ENCODE results near the gene BAIAP2. TPM values are rescaled to one million over a fixed set of nuclear protein-coding genes. Genes with fewer than 3 reads are reported as not detected.
"Not testable (repeated sequence)": the region's sequence is repeated elsewhere in the genome, so short reads cannot be mapped to it uniquely, and the experiment has no call there.

BAIAP2 gene
- total and polyA plus RNA-seq, 2 donors, result 8.4 to 23.1 TPM

GRCh38 chr17:81147701-81148100 is 112.8 kb downstream of the BAIAP2 start:
- Histone ChIP-seq H3K27me3 (ENCODE audit: control insufficient read depth in 2 of 2, insufficient read depth in 1 of 2, low read length in 1 of 2) (peaks cover 0 to 32% of the 10 kb centered on the region in 2 donors), H3K36me3 (ENCODE audit: control insufficient read depth in 2 of 2, insufficient read depth in 2 of 2, low read length in 1 of 2) (no peaks in the 10 kb centered on the region), H3K4me1 (ENCODE audit: control insufficient read depth in 2 of 2, insufficient read depth in 2 of 2, low read length in 2 of 2) (peaks cover 0 to 2% of the 10 kb centered on the region in 2 donors), H3K4me3 (ENCODE audit: low read length in 2 of 2) (no peak overlapping the region), H3K9me3 (ENCODE audit: control insufficient read depth in 2 of 2, insufficient read depth in 1 of 2, low read length in 1 of 2) (no peaks in the 10 kb centered on the region), H3K27ac (ENCODE audit: low read depth in 1 of 2, low read length in 1 of 2) (no peak overlapping the region)
- WGBS, result 96% methylated on average over 10 of the region's 10 CpGs
- no peak for DNase-seq (ENCODE audit: low read depth in 6 of 9, low spot score in 9 of 9)

DNA sequence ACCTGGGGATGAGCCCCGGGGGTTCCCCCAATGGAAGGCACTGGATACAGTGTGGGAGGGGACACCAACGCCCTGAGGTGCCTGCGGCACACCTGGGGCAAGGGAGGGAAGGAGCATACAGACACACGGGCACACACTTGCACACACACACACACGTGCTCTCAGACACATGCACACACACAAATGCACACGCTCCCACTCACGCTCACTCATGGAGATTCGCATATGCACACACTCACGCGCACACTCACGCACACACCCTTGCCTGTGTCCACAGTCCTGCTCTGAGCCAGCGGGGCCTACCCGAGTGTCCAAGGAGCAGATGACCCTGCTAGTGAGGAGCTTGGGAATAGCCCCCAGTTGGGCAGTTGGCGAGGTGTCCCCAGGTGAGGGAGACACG is 113.6 kb downstream of the BAIAP2 start:
- Histone ChIP-seq H3K27me3 (ENCODE audit: control insufficient read depth in 2 of 2, insufficient read depth in 1 of 2, low read length in 1 of 2) (peaks cover 0 to 32% of the 10 kb centered on the region in 2 donors), H3K4me3 (ENCODE audit: low read length in 2 of 2) (no peak overlapping the region), H3K4me1 (ENCODE audit: control insufficient read depth in 2 of 2, insufficient read depth in 2 of 2, low read length in 2 of 2) (no peaks in the 10 kb centered on the region), H3K9me3 (ENCODE audit: control insufficient read depth in 2 of 2, insufficient read depth in 1 of 2, low read length in 1 of 2) (no peaks in the 10 kb centered on the region), H3K27ac (ENCODE audit: low read depth in 1 of 2, low read length in 1 of 2) (no peak overlapping the region), H3K36me3 (ENCODE audit: control insufficient read depth in 2 of 2, insufficient read depth in 2 of 2, low read length in 1 of 2) (no peaks in the 10 kb centered on the region)
- 93% methylated on average over 15 of the region's 15 CpGs for WGBS
- no peak for DNase-seq (ENCODE audit: low read depth in 6 of 9, low spot score in 9 of 9)

DNA sequence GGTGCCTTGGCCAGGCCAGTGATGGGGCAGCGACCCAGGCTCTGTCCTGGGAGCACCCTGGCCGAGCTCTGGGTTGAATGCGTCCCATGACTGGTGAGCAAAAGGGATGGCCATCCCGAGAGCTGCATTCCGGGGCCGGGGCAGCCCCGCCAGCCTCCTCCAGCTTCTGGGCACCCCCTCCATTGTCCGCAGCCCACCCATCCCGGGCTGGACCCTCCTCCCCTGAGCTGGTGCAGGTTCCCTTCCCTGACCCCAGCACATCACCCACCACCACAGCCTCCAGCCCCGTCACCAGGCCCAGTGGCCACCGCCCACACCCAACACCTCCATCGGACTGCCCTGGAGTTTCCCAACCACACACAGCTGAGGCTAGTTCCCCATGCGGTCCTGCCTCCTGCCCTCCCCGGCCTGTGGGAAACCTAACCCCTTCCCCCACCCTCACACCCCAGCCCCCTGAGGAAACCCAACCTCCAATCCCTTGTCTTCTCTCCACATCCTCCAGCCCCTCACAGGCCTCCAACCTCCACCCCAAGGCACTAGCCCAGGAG is 114.1 kb downstream of the BAIAP2 start:
- WGBS, result 88% methylated on average over 14 of the region's 14 CpGs
- Histone ChIP-seq H3K9me3 (ENCODE audit: control insufficient read depth in 2 of 2, insufficient read depth in 1 of 2, low read length in 1 of 2) (no peaks in the 10 kb centered on the region), H3K36me3 (ENCODE audit: control insufficient read depth in 2 of 2, insufficient read depth in 2 of 2, low read length in 1 of 2) (no peaks in the 10 kb centered on the region), H3K4me1 (ENCODE audit: control insufficient read depth in 2 of 2, insufficient read depth in 2 of 2, low read length in 2 of 2) (no peaks in the 10 kb centered on the region), H3K27ac (ENCODE audit: low read depth in 1 of 2, low read length in 1 of 2) (no peak overlapping the region), H3K27me3 (ENCODE audit: control insufficient read depth in 2 of 2, insufficient read depth in 1 of 2, low read length in 1 of 2) (peaks cover 0 to 32% of the 10 kb centered on the region in 2 donors), H3K4me3 (ENCODE audit: low read length in 2 of 2) (no peak overlapping the region)
- DNase-seq (ENCODE audit: low read depth in 6 of 9, low spot score in 9 of 9), result no peak

DNA sequence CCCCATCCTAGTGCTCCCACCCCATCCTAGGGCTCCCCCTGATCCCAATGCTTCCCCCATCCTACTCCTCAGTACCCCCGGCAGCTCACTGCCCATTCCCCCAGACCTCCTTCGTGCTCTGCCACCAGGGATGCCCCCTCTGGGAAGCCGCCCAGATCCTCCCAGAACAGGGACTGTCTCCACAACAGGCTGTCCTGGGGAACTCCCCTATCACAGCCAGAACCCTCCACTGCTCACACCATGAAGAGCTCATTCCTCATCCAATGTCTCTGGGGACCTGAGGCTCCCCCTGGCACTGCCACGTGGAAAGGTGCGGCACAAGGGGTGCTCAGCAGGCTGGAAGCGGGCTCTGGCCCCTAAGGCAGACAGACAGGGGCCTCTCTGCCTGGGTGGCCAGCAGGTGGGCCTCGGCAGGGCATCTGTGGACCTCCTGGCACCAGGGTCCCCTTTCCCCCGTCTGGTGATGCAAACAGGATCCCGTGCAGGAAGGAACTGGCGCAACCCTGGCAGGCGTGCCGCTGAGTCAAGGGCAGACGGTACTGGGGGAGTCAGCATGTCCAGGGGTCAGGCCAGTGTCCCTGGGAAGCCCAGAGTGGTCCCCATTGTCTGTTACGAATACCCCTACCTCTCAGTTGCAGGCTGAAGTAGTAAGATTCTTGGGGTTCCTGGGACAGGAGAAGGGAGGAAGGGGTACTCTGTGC is 115.6 kb downstream of the BAIAP2 start:
- no peaks in the 10 kb centered on the region for H3K9me3 ChIP-seq (ENCODE audit: control insufficient read depth in 2 of 2, insufficient read depth in 1 of 2, low read length in 1 of 2)
- no peaks in the 10 kb centered on the region for H3K4me1 ChIP-seq (ENCODE audit: control insufficient read depth in 2 of 2, insufficient read depth in 2 of 2, low read length in 2 of 2)
- WGBS, result 59% methylated on average over 14 of the region's 14 CpGs
- no peaks in the 10 kb centered on the region for H3K36me3 ChIP-seq (ENCODE audit: control insufficient read depth in 2 of 2, insufficient read depth in 2 of 2, low read length in 1 of 2)
- peaks cover 0 to 32% of the 10 kb centered on the region in 2 donors for H3K27me3 ChIP-seq (ENCODE audit: control insufficient read depth in 2 of 2, insufficient read depth in 1 of 2, low read length in 1 of 2)
- H3K27ac ChIP-seq (ENCODE audit: low read depth in 1 of 2, low read length in 1 of 2), result no peak overlapping the region
- H3K4me3 ChIP-seq (ENCODE audit: low read length in 2 of 2), result no peak overlapping the region
- no peak for DNase-seq (ENCODE audit: low read depth in 6 of 9, low spot score in 9 of 9)

GRCh38 chr17:81151278-81151677 is 116.3 kb downstream of the BAIAP2 start:
- no peak for DNase-seq (ENCODE audit: low read depth in 6 of 9, low spot score in 9 of 9)
- H3K4me1 ChIP-seq (ENCODE audit: control insufficient read depth in 2 of 2, insufficient read depth in 2 of 2, low read length in 2 of 2), result no peaks in the 10 kb centered on the region
- no peak overlapping the region for H3K4me3 ChIP-seq (ENCODE audit: low read length in 2 of 2)
- no peak overlapping the region for H3K27ac ChIP-seq (ENCODE audit: low read depth in 1 of 2, low read length in 1 of 2)
- no peaks in the 10 kb centered on the region for H3K36me3 ChIP-seq (ENCODE audit: control insufficient read depth in 2 of 2, insufficient read depth in 2 of 2, low read length in 1 of 2)
- 88% methylated on average over 13 of the region's 13 CpGs for WGBS
- peaks cover 0 to 32% of the 10 kb centered on the region in 2 donors for H3K27me3 ChIP-seq (ENCODE audit: control insufficient read depth in 2 of 2, insufficient read depth in 1 of 2, low read length in 1 of 2)
- H3K9me3 ChIP-seq (ENCODE audit: control insufficient read depth in 2 of 2, insufficient read depth in 1 of 2, low read length in 1 of 2), result no peaks in the 10 kb centered on the region

DNA sequence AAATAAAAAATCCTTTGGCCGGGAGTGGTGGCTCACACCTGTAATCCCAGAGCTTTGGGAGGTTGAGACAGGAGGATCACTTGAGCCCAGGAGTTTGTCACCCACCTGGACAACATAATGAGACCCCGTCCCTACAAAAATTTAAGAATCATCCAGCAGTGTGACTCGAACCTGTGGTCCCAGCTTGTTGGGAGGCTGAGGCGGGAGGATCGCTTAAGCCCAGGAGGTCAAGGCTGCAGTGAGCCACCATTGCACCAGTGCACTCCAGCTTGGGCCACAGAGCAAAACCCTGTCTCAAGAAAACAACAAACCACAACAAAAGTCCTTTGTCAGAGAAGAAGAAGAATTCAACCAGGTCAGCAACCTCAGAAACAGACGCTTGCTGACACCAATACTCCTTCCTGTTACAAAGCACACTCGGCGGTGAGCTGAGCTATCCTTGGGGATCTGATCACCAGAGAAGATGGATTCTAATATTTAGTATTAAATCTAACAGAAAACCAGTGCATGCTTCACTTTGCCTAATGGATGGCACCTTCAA is 117.4 kb downstream of the BAIAP2 start:
- Histone ChIP-seq H3K27me3 (ENCODE audit: control insufficient read depth in 2 of 2, insufficient read depth in 1 of 2, low read length in 1 of 2) (peaks cover 0 to 32% of the 10 kb centered on the region in 2 donors), H3K27ac (ENCODE audit: low read depth in 1 of 2, low read length in 1 of 2) (no peak overlapping the region), H3K9me3 (ENCODE audit: control insufficient read depth in 2 of 2, insufficient read depth in 1 of 2, low read length in 1 of 2) (no peaks in the 10 kb centered on the region), H3K4me1 (ENCODE audit: control insufficient read depth in 2 of 2, insufficient read depth in 2 of 2, low read length in 2 of 2) (no peaks in the 10 kb centered on the region), H3K4me3 (ENCODE audit: low read length in 2 of 2) (no peak overlapping the region), H3K36me3 (ENCODE audit: control insufficient read depth in 2 of 2, insufficient read depth in 2 of 2, low read length in 1 of 2) (no peaks in the 10 kb centered on the region)
- DNase-seq (ENCODE audit: low read depth in 6 of 9, low spot score in 9 of 9), result no peak
- 72% methylated on average over 8 of the region's 8 CpGs for WGBS

- WGBS, result 94% methylated on average over 17 of the region's 17 CpGs
- no peak for DNase-seq (ENCODE audit: low read depth in 6 of 9, low spot score in 9 of 9)
- H3K9me3 ChIP-seq (ENCODE audit: control insufficient read depth in 2 of 2, insufficient read depth in 1 of 2, low read length in 1 of 2), result no peaks in the 10 kb centered on the region
- peaks cover 0 to 28% of the 10 kb centered on the region in 2 donors for H3K27me3 ChIP-seq (ENCODE audit: control insufficient read depth in 2 of 2, insufficient read depth in 1 of 2, low read length in 1 of 2)
- H3K4me3 ChIP-seq (ENCODE audit: low read length in 2 of 2), result no peak overlapping the region
- no peaks in the 10 kb centered on the region for H3K4me1 ChIP-seq (ENCODE audit: control insufficient read depth in 2 of 2, insufficient read depth in 2 of 2, low read length in 2 of 2)
- no peaks in the 10 kb centered on the region for H3K36me3 ChIP-seq (ENCODE audit: control insufficient read depth in 2 of 2, insufficient read depth in 2 of 2, low read length in 1 of 2)
- no peak overlapping the region for H3K27ac ChIP-seq (ENCODE audit: low read depth in 1 of 2, low read length in 1 of 2)
Measured at GRCh38 chr17:81153340-81153803, 118.4 kb downstream of the BAIAP2 start.

DNA sequence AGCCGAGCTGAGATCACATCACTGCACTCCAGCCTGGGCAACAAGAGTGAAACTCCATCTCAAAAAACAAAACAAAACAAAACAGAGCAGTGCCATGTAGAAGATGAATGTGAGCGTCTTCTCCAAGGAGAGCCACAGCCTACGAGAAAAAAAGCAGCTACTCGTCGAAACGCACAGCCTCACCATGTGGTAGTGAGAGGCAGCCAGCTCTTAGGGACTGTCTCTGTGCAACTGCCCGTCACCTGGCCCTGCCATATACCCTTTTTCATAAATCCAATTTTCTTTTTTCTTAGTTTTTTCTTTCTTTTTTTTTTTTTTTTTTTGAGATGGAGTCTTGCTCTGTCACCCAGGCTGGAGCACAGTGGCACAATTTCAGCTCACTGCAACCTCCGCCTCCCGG is 119.1 kb downstream of the BAIAP2 start:
- WGBS, result 97% methylated on average over 9 of the region's 9 CpGs
- H3K27me3 ChIP-seq (ENCODE audit: control insufficient read depth in 2 of 2, insufficient read depth in 1 of 2, low read length in 1 of 2), result peaks cover 0 to 24% of the 10 kb centered on the region in 2 donors
- H3K9me3 ChIP-seq (ENCODE audit: control insufficient read depth in 2 of 2, insufficient read depth in 1 of 2, low read length in 1 of 2); H3K4me3 ChIP-seq (ENCODE audit: low read length in 2 of 2); H3K4me1 ChIP-seq (ENCODE audit: control insufficient read depth in 2 of 2, insufficient read depth in 2 of 2, low read length in 2 of 2); DNase-seq (ENCODE audit: low read depth in 6 of 9, low spot score in 9 of 9); H3K36me3 ChIP-seq (ENCODE audit: control insufficient read depth in 2 of 2, insufficient read depth in 2 of 2, low read length in 1 of 2); H3K27ac ChIP-seq (ENCODE audit: low read depth in 1 of 2, low read length in 1 of 2): not testable (repeated sequence)

- Histone ChIP-seq H3K9me3 (ENCODE audit: control insufficient read depth in 2 of 2, insufficient read depth in 1 of 2, low read length in 1 of 2) (no peaks in the 10 kb centered on the region), H3K27ac (ENCODE audit: low read depth in 1 of 2, low read length in 1 of 2) (no peak overlapping the region), H3K27me3 (ENCODE audit: control insufficient read depth in 2 of 2, insufficient read depth in 1 of 2, low read length in 1 of 2) (peaks cover 0 to 22% of the 10 kb centered on the region in 2 donors), H3K4me3 (ENCODE audit: low read length in 2 of 2) (no peak overlapping the region), H3K4me1 (ENCODE audit: control insufficient read depth in 2 of 2, insufficient read depth in 2 of 2, low read length in 2 of 2) (no peaks in the 10 kb centered on the region), H3K36me3 (ENCODE audit: control insufficient read depth in 2 of 2, insufficient read depth in 2 of 2, low read length in 1 of 2) (no peaks in the 10 kb centered on the region)
- no peak for DNase-seq (ENCODE audit: low read depth in 6 of 9, low spot score in 9 of 9)
- 96% methylated on average over 18 of the region's 18 CpGs for WGBS
Measured at GRCh38 chr17:81154961-81155360, 120.0 kb downstream of the BAIAP2 start.

All from thymus (tissue), 11 donors.